Left hindlimb (tissue), 1 donor: ENCODE results near the gene CDCA5.

Experiments used
- DNase-seq: peaks from one replicate; pipeline ENCODE4 v3.0.0-alpha.2; 2018

The CDCA5 gene

DNA sequence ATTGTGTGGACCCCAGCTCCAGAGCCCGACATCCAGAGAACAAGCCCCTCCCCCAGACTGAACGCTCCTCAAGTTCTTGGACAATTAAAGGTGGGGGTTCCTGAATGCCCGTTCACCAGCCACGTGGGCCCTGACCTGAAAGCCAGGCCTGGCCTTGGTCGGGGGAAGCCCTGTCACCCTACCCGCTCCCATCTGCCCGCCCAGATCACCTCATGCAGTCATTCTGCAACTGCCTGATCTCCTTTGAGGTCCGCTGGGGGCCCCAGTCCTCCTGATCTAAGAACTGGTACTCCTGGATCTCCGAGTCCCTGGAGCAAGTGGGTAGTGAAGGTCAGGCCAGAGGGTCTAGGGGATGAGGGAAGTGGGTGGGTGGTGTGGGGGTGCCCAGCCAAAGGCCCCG is 16.4 kb downstream of the CDCA5 start:
- no peak for DNase-seq

DNA sequence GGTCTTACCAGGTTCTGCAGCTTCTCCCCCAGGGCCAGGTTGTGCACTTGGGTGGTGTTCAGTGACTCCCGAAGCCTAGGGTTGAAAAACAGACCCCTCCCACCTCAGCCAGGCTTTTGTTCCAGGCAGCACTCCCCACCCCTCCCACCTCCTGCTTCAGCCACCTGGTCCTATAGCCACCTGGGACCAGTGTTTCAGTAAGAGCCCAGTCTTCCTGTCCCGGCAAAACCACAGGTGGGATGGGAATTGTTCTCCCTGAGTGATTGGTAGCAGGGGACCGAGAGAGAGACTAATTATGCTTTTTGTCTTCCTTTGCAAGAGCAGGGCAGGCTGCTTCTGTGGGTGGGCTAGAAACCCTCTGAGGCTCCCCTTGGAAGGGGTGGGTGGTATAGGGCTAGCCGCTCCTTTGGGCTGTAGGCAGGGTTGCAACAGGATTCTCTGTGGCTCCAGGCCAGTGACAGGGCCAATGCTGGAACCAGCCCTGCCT is 17.0 kb downstream of the CDCA5 start:
- DNase-seq, result no peak

DNA sequence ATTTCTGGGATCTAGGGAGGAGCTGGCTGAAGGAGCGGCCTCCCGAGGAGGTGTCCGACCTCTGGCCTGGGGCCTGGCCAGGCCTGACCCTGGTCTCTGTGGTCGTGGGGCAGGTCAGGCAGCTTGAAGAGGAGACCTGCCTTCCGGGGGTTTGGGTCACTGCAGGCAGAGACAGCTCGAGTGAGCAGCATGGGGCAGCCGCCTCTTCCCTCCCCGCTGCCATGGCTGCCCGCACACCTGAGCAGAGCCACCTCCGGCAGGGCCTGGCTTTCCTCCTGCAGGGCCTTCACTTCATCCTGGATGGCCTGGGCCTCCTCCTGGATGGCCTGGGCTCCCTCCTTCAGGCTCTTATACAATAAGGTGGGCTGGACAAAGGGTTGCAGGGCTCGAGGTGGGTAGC is 17.5 kb downstream of the CDCA5 start:
- no peak for DNase-seq

DNA sequence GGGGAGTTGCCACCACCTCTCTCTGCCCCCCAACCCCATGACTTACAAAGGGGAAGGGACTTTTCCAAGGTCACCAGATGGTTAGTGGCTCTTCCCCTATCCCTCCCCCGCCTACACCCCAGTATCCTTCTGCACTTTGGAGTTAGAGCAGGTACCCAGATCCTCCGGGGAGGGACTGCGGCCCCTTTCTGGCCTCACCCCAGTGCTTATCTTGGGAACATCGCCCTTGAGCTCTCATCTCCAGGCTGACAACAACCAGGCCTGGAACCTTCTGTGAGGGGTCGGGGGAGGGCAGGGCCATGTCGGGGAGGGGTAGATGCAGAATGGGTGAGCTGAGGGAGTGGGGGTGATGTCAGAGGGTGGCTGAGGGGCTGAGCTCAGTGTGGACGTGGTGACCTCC is 18.0 kb downstream of the CDCA5 start:
- DNase-seq, result no peak

DNA sequence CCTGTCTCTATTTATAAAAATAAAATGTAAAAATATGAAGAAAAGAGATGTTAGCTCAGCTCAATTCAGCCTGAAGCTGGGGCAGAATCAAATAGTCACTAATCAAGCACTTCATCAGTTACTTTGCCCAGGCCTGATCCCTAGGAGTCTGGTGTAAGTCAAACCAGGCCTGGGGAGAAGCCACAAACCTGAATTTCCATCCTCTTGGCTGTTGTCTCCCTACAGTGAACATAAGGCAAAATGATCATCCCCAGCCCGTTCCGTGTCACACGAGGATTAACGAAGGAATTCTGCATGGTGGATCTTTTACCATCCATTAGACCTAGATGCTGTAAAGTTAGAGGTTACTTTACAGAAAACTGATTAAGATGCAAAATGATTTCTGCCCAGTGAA is 19.0 kb downstream of the CDCA5 start:
- no peak for DNase-seq

DNA sequence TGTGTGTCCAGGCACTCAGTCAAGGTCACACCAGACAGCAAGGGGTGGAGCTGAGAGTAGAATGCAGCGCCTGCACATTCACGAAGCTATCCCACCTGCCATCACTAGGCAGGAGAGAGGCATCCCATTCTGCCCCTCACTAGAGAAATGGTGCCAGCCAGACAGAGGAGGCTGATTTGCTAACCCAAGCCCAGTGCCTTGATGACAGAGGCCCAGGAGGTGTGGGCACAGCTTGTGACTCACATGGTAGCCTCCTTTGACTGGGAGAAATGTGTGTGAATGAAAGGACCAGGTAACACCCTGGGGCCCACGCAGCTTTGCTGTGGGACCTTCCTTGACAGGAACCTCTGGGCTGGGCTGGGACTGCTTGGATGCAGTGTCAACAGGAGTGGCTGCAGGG is 20.3 kb downstream of the CDCA5 start:
- DNase-seq, result no peak

DNA sequence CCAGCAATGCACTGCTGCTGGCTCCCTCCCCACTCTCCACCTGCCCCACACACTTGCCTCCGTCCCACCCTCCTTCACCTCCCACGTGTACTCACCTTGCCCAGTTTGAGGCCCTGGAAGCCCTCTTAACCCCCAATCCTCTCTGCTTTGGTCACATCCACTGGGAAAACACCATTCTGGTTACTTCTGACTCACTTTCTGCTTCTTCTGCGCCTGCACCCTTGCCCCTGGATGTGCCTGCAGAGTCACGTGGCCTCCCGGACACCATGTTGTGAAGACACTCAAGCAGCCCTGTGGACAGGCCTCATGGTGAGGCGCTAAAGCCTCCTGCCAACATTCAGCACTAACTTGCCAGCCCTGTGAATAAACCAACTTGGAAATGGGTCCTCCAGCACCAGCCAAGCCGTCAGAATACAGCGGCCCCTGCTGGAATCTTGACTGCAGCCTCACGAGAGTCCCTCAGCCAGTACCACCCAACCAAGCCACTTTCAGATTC is 22.9 kb downstream of the CDCA5 start:
- DNase-seq, result no peak

DNA sequence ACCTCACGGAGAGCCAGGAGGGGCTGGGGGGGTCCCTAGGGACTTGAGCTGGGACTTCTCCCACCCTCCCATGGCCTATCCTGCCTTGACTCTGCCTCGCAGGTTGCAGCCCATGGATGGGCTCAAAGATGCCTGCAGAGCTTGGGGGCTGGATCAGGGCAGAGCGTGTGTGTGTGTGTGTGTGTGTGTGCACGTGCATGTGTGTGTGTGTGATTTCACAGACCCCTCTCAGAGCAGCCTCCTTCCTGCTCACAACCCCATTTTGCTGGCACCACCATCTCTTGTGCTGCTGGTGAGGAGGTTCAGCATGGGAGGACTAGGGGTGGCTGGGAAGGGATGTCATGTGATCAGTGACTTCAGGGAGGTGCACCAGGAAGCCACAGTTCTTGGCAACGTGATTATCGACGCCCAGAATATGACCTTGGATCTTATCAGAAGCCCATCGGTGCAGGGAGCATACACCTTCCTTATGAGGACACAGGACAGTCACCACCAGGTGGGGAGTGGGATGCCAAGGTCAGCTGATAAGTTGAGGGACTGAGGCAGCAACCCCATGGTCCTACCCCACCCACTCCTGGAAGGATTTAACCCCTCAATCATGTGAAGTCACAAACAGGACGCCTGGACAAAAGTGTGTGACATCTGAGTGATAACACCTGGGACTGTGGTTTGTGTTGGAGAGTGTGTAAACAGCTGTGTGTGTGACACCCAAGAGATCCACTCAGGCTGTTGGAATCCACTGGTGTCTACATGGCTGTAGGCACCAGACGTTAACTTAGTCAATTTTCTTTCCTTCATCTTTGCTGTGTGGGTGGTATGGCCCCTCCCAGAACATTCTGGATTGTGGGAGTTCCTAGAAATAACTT is 23.6 kb downstream of the CDCA5 start:
- no peak for DNase-seq

DNA sequence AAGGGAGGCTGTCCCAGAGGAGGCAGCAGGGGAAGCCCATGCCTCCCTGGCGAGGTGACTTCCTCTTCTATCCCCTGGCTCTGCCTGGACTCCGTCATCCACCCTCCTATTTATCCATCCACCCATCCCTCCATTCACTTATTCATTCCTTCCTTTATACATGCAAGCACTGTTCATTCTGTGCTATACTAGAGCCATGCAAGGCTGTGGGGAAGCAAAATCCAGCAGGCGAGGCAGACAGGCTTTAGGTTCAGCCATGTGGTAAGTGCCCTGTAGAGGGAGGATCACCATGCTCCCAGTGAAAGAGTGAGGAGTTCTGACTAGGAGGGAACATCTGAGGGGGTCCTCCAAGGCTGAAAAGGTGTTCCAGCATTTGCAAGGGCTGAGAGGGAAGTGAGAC is 24.3 kb downstream of the CDCA5 start:
- DNase-seq, result no peak

DNA sequence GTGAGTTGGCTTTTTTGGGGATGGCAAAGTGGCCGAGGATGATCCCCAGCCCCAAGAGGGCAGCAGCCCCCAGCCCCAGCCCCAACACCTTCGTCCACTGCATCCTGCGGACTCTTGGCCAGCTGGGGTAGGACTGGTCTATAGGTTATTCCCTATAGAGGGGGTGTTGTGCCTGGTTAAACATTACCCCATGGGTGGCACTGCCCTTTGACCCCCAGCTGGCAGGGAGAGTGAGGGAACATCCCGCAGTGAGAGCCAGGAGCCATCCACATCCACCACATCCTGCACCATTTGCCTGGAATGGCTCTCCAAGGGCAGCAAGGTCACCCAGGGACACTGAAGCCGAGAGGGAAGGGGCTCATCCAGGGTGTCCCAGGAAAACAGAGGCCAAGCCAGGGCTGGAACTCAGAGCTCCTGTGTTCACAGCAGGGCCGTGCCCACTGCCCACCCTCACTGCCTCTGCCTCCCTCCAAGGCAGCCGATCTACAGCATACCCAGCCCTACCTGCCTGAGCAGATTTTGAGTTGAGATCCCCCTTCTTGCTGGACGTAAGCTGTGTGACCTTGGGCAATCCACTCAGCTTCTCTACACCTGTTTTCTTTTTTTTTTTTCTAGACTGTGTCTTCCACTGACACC is 25.3 kb downstream of the CDCA5 start, which contains the start of gene NAALADL1:
TSS of gene NAALADL1 (minus strand) at position 135 of the 636 bp plus-strand sequence. CDS start at position 103, 32 bp downstream.
- no peak for DNase-seq

DNA sequence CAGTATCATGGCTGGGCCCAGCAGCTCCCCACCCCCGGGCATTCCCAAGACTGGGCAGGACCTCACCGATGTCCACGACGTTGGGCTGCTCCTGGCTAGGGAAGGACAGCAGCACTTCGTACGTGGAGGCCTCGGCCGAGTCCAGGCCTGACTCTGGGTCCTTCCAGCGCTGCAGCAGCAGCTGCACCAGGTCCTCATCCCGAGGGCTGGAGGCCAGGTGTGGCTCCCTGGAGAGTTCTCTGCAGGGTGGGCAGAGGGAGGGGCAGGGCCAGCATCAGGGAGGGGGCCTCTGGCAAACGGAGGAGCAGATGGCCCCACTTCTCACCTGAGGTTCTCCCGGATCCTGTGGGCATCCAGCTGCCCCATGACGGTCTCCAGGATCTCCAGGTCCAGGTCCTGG is 25.8 kb downstream of the CDCA5 start:
- DNase-seq, result no peak

DNA sequence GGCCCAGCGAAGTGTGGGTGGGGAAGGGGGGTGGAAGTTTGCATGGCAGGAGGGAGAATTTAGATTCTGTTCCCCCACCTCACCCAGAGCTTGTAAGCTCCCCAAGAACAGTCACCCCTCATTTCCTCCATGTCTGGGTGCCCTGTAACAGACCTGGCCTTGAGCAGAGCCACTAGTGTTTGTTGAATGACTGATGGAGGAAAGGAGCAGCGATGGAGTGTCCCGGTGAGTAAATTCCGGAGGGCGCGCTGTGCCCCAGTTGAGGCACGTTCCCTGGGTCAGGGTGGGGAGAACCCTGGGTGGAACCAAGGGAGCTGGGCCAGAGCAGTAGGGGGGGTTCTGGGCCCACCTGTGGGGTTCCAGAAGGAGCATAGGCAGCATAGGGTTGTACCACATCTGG is 26.3 kb downstream of the CDCA5 start:
- DNase-seq, result no peak

DNA sequence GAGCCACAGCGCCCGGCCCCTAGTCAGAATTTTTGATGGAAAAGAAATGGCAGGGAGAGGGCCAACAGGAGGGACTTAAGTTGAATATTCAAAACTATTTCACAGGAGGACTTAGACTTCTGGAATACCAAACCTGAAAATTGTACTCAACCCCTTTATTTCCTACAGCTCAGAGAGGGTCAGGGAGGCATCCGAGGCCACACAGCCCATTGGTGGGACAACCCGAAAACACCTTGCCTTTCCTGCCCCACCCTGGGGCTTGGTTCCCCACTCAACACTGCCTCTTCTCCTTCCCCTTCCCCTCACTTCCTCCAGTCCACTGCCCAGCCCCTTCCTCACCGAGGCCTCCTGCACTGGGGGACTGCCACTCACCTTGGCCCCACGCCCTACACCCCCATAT is 26.8 kb downstream of the CDCA5 start:
- DNase-seq, result no peak

DNA sequence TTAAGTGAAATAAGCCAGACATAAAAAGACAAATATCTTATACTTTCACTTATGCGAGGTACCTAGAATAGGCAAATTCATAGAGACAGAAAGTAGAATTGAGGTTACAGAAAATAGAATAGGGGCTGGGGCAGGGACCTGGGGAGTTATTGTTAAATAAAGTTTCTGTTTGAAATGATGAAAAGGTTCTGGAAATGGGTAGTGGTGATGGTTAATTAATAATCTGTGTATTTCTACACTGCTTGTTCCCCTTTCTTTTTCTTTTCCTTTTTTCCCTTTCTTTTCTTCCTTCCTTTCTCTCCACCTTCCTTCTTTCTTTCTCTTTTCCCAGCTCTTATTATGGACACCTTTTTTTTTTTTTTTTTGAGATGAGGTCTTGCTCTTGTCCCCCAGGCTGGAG is 28.3 kb downstream of the CDCA5 start:
- DNase-seq, result no peak

DNA sequence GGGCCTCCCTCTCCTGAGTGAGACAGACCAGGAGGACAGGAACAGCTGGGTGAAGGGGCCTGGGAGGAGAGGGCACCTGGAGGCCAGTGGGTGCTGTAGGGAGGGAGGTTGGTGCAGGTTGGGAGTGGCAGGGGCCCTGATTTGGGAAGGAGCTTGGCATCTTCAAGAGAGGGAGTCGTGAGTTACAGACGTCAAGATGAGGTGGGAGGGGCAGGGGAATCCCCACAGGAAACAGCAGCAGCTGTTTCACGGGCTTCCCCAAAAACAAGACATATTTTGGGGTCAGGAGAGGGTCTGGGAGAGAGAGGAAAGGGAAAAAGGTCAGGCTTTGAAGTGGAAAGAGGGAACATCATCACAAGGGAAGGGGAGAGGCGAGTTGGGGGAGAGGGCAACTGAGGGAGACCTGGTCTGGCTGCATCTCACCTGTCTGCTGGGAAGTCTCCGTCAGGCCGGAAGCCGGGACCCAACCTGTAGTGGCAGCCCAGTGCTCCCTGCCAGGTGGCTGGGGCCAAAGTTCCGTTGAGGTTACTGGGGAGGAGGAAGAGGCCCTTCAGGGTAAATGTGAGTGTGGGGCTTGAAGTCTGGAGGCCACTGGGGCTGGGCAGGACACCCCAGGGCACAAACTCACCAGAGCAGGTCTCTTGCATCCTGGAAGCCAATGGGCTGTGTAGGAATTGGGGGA is 29.9 kb downstream of the CDCA5 start:
- no peak for DNase-seq

DNA sequence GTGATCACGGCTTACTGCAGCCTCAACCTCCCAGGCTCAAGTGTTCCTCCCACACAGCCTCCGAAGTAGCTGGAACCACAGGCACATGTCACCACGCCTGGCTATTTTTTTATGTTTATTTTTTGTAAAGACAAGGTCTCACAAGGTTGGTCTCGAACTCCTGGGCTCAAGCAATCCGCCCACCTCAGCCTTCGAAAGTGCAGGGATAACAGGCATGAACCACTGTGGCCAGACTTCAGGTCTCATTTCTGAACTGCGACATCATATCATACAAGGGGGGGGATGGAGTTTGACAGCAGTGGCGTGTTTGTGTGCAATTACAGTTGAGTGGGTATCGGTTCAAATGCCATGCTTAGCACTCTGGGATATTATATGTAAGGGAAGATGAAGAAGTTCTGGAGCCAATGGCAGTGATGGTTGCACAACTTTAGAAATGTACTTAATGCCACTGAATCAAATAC is 32.4 kb downstream of the CDCA5 start:
- no peak for DNase-seq

DNA sequence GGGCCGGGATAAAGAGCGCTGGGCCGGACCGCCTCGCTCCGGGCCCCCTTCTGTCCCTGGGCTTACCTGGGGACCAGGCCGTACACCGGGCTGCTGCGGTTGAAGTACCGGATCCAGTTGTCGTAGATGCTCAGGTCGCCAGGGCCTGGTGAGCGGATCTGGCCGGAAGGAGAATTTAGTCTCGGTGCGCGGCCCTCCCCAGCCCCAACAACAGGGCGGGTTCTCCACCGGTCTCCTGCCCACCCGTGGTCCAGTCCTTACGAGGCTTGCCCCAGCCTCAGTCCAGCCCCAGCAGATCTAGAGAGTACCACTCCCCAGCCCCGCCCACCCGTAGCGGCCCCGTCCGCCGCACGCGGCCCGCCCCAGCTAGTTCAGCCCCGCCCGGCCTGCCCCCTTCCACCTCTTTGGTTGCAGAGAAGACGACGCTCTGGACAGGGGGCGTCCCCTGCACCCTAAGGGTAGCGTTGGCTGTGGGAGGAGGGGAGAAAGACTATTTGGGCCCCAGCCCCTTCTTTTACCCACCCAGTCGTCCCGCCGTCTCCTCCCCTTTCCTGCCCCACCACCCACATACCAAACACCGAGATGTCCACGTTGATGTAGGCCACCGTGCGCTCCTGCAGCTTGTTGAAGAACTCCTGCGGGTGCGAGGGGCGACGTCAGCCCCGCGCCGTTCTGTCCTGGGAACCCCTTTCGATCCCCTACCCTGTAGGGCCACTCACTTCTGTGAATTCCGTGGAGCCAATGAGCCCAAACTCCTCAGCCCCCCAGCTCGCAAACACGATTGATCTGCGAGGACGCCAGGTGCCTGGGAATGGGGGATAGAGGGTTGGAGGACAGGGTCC is 36.0 kb downstream of the CDCA5 start:
- peak; percentile 72 for DNase-seq

DNA sequence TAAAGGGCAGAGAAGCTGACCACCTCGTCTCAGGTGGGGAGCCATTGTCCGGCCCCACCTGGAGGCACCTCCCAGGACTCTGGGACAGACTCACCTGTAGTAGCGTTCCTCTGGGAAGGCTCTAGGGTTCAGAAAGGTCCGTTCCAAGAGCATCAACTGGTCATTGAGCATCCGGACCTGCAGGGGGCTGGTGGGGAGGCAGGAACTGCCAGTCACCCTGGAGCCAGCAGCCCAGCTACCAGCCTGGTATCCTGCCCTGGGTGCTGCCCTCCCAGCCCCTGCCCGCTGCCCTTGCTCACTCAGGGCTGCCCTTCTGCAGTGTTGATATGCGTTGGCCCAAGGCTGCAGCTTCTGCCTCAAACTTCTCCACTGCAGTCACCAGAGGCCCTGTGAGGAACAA is 38.1 kb downstream of the CDCA5 start:
- DNase-seq, result no peak

DNA sequence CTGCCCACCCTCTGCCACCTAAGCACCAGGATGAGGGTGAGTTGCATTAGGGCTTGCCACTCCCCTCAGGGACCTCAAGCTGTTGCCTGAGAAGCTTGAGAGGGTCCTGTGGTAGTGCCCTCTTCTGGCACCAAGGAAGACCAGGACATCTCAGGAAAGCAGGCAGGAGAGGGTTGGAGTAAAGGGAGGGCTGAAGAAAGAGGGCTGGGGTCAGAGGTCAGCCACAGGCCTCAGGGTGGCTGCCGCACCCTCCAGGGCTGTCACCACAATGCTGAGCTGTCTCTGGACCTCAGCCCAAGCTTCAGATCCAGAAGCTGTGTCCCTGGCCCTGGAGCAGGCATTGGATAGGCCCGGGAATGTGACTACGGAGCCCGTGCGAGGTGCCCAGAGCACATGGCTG is 38.8 kb downstream of the CDCA5 start:
- no peak for DNase-seq

DNA sequence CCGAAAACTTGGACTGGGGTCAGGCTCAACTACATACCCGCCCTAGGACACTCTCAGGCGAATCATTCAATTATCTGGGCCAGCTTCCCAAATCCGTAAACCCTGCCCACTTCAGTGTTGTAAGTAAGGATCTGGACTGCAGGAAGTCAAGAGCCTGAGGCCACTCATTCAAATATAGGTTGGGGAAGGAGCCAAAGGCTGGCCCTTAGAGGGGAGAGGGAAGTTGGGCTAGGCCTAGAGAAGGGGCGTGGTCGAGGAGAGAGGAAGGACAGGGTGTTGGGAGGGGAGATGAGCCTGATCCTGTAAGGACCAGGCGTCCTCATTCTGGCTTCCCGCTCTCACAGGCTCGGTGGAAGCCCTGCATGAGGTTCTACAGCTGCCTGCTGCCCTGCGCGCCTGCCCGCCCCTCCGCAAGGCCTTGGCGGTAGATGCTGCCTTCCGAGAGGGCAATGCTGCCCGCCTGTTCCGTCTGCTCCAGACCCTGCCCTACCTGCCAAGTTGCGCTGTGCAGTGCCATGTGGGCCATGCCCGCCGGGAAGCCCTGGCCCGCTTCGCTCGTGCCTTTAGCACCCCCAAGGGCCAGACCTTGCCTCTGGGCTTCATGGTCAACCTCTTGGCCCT is 39.8 kb downstream of the CDCA5 start:
- DNase-seq, result no peak

DNA sequence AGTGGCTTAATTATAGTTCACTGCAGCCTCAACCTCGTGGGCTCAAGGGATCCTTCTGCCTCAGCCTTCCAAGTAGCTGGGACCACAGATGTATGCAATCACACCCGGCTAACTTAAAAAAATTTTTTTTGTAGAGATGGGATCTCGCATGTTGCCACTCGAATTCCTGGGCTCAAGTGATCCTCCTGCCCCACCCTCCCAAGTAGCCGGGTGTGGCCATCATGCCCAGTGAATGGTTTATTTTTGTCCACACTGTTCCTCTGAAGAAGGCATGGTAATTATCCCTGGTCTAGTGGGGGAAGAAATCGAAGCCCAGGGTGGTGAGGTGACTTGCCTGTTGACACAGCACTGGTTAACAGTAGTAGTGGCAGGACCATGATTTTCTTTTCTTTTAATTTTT is 40.9 kb downstream of the CDCA5 start:
- no peak for DNase-seq
